Measurements from ENCODE around the gene PLA2G4E. TPM values are rescaled to one million over a fixed set of nuclear protein-coding genes. Genes with fewer than 3 reads are reported as not detected.

Gene PLA2G4E
- total RNA-seq, 1 donor from 2014 or later, result 1.5 TPM

GRCh38 chr15:41996921-41997592 is 23.8 kb downstream of the PLA2G4E start:
- no peaks in the 10 kb centered on the region for H3K9me3 ChIP-seq
- TF ChIP-seq, protein P1, sequence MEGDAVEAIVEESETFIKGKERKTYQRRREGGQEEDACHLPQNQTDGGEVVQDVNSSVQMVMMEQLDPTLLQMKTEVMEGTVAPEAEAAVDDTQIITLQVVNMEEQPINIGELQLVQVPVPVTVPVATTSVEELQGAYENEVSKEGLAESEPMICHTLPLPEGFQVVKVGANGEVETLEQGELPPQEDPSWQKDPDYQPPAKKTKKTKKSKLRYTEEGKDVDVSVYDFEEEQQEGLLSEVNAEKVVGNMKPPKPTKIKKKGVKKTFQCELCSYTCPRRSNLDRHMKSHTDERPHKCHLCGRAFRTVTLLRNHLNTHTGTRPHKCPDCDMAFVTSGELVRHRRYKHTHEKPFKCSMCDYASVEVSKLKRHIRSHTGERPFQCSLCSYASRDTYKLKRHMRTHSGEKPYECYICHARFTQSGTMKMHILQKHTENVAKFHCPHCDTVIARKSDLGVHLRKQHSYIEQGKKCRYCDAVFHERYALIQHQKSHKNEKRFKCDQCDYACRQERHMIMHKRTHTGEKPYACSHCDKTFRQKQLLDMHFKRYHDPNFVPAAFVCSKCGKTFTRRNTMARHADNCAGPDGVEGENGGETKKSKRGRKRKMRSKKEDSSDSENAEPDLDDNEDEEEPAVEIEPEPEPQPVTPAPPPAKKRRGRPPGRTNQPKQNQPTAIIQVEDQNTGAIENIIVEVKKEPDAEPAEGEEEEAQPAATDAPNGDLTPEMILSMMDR (IDR thresholded peaks at IDR 0.05), result no peak
- no peak overlapping the region for H3K4me3 ChIP-seq
- H3K36me3 ChIP-seq, result no peaks in the 10 kb centered on the region
- intact Hi-C loops (cut with DNase I), result no loop called here
- H3K4me1 ChIP-seq, result peaks cover 5% of the 10 kb centered on the region
- ATAC-seq (no peak), DNase-seq (peak; percentile 53)
- H3K27ac ChIP-seq, result no peak overlapping the region
- H3K27me3 ChIP-seq, result no peaks in the 10 kb centered on the region

- intact Hi-C loops (cut with DNase I), result no loop called here
- H3K27me3 ChIP-seq, result no peaks in the 10 kb centered on the region
- ATAC-seq (no peak), DNase-seq (peak; percentile 49)
- H3K36me3 ChIP-seq, result no peaks in the 10 kb centered on the region
- peaks cover 5% of the 10 kb centered on the region for H3K4me1 ChIP-seq
- H3K9me3 ChIP-seq, result no peaks in the 10 kb centered on the region
- TF ChIP-seq, protein P1 (IDR thresholded peaks at IDR 0.05), result no peak
- H3K4me3 ChIP-seq, result no peak overlapping the region
- H3K27ac ChIP-seq, result no peak overlapping the region
These were observed 24.5 kb downstream of the PLA2G4E start for GRCh38 chr15:41996376-41996775.

DNA sequence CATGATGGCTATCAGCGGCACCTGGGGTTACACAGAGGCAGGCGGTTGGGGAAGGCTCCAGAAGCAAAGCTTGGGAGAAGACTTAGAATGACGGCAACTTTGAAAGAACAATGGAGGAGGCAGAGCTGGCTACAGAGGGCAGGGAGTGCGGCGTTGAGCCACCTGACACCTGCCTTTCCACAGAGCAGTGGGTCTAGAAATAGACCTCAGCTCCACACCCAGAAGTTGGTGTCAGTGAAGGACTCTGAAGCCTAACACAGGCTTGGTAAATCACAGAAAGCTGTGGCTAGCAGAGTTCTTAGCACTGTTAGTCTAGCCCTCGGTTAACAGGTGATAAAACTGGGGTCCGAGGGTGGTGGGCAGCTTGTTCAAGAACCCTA is 25.4 kb downstream of the PLA2G4E start:
- intact Hi-C loops (cut with DNase I), result no loop called here

GRCh38 chr15:41994772-41995475 is 25.9 kb downstream of the PLA2G4E start:
- Histone ChIP-seq H3K9me3 (no peaks in the 10 kb centered on the region), H3K36me3 (no peaks in the 10 kb centered on the region), H3K27me3 (no peaks in the 10 kb centered on the region), H3K4me1 (peaks cover 5% of the 10 kb centered on the region), H3K4me3 (no peak overlapping the region), H3K27ac (no peak overlapping the region)
- intact Hi-C loops (cut with DNase I), result loop anchor here (5.0 kb wide), 1 partner anchor 62 kb away; no protein-coding TSS in a partner anchor
- TF ChIP-seq, protein P1 (IDR thresholded peaks at IDR 0.05), result no peak
- ATAC-seq, result no peak
- DNase-seq, result peak; percentile 32

More for the DNA sequence above, 25.4 kb downstream of the PLA2G4E start:
- Histone ChIP-seq H3K9me3 (no peaks in the 10 kb centered on the region), H3K4me3 (no peak overlapping the region), H3K27me3 (no peaks in the 10 kb centered on the region), H3K27ac (no peak overlapping the region), H3K4me1 (peaks cover 5% of the 10 kb centered on the region), H3K36me3 (no peaks in the 10 kb centered on the region)
- ATAC-seq, result no peak
- no peak for DNase-seq
- TF ChIP-seq, protein P1 (IDR thresholded peaks at IDR 0.05), result no peak

- Histone ChIP-seq H3K9me3 (no peaks in the 10 kb centered on the region), H3K36me3 (no peaks in the 10 kb centered on the region), H3K4me3 (no peak overlapping the region), H3K27ac (no peak overlapping the region), H3K4me1 (peaks cover 5% of the 10 kb centered on the region), H3K27me3 (no peaks in the 10 kb centered on the region)
- ATAC-seq, result no peak
- intact Hi-C loops (cut with DNase I), result loop anchor here (5.0 kb wide), 1 partner anchor 63 kb away; no protein-coding TSS in a partner anchor
- peak; percentile 52 for DNase-seq
- TF ChIP-seq, protein P1 (IDR thresholded peaks at IDR 0.05), result no peak
These were observed 26.6 kb downstream of the PLA2G4E start for GRCh38 chr15:41994171-41994650.

Data from upper lobe of right lung (tissue), 1 donor.